ACC112 (cell line): Measurements from ENCODE around the gene HORMAD2.

Source experiments
- H2AFZ ChIP-seq: fragments of 200-600 bp; sonication (generic); one replicate; pipeline ENCODE4 v1.6.0; 2017; ENCODE audit warnings: antibody characterized with exemption, low read length; ENCODE audit not compliant: unreplicated experiment
- H3K27ac ChIP-seq: fragments of 200-600 bp; sonication (generic); 2 replicates; pipeline ENCODE4 v1.5.1; 2014; ENCODE audit warnings: low read depth, mild to moderate bottlenecking, antibody characterized with exemption, low read length, moderate library complexity
- H3K27me3 ChIP-seq: fragments of 200-600 bp; sonication (generic); 2 replicates; pipeline ENCODE4 v1.6.1; 2014; ENCODE audit warnings: mild to moderate bottlenecking, antibody characterized with exemption, low read length, moderate library complexity, mixed read lengths; ENCODE audit not compliant: insufficient read depth
- H3K36me3 ChIP-seq: fragments of 200-600 bp; sonication (generic); 2 replicates; pipeline ENCODE4 v1.6.1; 2016; ENCODE audit warnings: mild to moderate bottlenecking, antibody characterized with exemption, low read length, moderate library complexity, mixed read lengths; ENCODE audit not compliant: insufficient read depth
- H3K4me1 ChIP-seq: fragments of 200-600 bp; sonication (generic); one replicate; pipeline ENCODE4 v1.6.1; 2016; ENCODE audit warnings: low read length, mixed read lengths; ENCODE audit not compliant: insufficient read depth, unreplicated experiment, control insufficient read depth
- H3K4me3 ChIP-seq: fragments of 200-600 bp; sonication (generic); 2 replicates; pipeline ENCODE4 v1.5.1; 2014; ENCODE audit warnings: mild to moderate bottlenecking, low read depth, low read length
- H3K79me2 ChIP-seq: fragments of 200-600 bp; sonication (generic); one replicate; pipeline ENCODE4 v1.6.0; 2016; ENCODE audit warnings: low read length; ENCODE audit not compliant: control insufficient read depth, unreplicated experiment, insufficient read depth

The HORMAD2 gene

GRCh38 chr22:30181459-30182349, 101.4 kb downstream of the HORMAD2 start:
- Histone ChIP-seq H2AFZ (no peak overlapping the region), H3K27ac (no peak overlapping the region), H3K36me3 (no peaks in the 10 kb centered on the region), H3K27me3 (no peaks in the 10 kb centered on the region), H3K4me1 (no peaks in the 10 kb centered on the region), H3K4me3 (no peak overlapping the region), H3K79me2 (no peaks in the 10 kb centered on the region)

DNA sequence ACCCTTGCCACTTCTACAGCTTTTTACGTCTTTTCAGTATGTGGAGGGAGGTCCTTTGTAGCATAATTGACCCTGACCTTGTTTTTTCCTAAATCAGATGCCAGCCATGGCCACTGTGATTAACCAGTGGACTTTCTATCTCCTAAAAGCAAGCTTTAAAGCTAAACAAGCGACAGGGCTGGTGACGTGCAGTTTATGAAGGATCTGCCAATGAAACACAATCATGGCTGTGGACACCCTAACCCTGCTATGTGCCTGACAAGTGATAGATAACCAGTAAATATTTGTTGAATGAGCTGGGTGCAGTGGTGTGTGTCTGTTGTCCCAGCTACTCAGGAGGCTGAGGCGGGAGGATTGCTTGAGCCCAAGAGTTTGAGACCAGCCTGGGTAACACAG, 102.1 kb downstream of the HORMAD2 start:
- Histone ChIP-seq H2AFZ (no peak overlapping the region), H3K79me2 (no peaks in the 10 kb centered on the region), H3K27ac (no peak overlapping the region), H3K27me3 (no peaks in the 10 kb centered on the region), H3K4me3 (no peak overlapping the region), H3K36me3 (no peaks in the 10 kb centered on the region), H3K4me1 (no peaks in the 10 kb centered on the region)

DNA sequence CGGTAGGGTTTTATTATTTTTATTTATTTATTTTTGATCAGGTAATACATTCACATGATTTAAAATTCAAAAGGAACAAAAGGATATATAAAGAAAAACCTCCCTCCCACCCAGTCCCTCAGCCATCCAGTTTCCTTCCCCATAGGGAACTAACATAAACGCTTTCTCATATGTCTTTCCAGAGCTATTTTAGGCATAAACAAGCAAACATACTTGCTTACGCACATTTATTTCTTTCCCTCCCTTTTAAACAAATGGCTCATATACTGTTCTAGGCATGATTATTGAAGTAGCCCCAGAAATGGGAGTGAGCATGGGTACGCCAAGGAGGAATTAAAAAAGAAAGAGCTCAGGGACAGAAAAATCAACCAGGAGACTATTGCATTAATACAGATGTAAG, 102.6 kb downstream of the HORMAD2 start:
- Histone ChIP-seq H3K4me3 (no peak overlapping the region), H3K27ac (no peak overlapping the region), H3K4me1 (no peaks in the 10 kb centered on the region), H3K36me3 (no peaks in the 10 kb centered on the region), H3K79me2 (no peaks in the 10 kb centered on the region), H3K27me3 (no peaks in the 10 kb centered on the region), H2AFZ (no peak overlapping the region)

- Histone ChIP-seq H3K27me3 (no peaks in the 10 kb centered on the region), H3K4me1 (no peaks in the 10 kb centered on the region), H3K4me3 (no peak overlapping the region), H3K36me3 (no peaks in the 10 kb centered on the region), H3K27ac (no peak overlapping the region), H3K79me2 (no peaks in the 10 kb centered on the region), H2AFZ (no peak overlapping the region)
Observed at GRCh38 chr22:30183271-30183670, 103.0 kb downstream of the HORMAD2 start.

DNA sequence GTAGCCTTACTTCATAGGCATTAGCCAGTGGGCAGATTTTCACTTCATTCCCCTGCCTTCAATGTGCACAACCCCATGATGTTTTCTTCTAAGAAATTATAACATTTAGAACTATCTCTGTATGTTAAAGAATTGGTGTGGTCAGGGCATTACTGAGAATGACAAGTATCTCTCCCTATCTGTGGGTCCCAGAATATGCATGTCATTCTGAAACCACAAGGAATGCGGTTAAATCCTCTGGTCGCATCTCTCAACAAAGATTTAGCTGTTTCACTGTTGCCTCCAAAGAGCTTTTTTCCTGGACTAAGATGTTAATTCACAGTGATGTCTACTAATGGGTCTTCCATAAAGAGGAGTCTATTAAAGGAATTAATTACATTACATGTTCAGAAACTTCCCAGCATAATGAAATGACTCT, 103.6 kb downstream of the HORMAD2 start:
- H2AFZ ChIP-seq: no peak overlapping the region
- H3K36me3 ChIP-seq: no peaks in the 10 kb centered on the region
- no peaks in the 10 kb centered on the region for H3K4me1 ChIP-seq
- no peak overlapping the region for H3K27ac ChIP-seq
- no peaks in the 10 kb centered on the region for H3K79me2 ChIP-seq
- H3K4me3 ChIP-seq: no peak overlapping the region
- no peaks in the 10 kb centered on the region for H3K27me3 ChIP-seq

GRCh38 chr22:30185129-30185528, 104.9 kb downstream of the HORMAD2 start:
- Histone ChIP-seq H3K27me3 (no peaks in the 10 kb centered on the region), H3K4me3 (no peak overlapping the region), H3K36me3 (no peaks in the 10 kb centered on the region), H3K79me2 (no peaks in the 10 kb centered on the region), H2AFZ (no peak overlapping the region), H3K4me1 (no peaks in the 10 kb centered on the region), H3K27ac (no peak overlapping the region)

DNA sequence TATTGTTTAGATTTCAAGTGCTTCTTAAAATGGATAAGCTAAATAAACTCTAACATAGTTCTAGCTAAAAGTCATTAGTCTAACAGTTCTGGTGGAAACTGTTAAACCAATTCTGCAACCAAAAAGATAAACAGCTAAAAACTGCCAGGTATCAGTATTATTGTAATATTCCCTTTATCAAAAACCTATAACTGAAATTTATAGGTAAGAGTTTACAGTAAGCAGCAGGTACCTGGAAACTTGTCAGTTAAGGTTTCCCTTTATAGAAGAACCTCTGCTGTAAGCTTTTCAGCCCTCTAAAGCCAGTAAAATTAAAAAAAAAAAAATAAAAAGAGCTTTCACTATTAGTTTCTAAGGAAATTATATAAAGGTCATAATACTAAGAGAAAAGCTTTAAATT, 105.3 kb downstream of the HORMAD2 start:
- no peak overlapping the region for H3K27ac ChIP-seq

GRCh38 chr22:30186041-30186440, 105.8 kb downstream of the HORMAD2 start:
- Histone ChIP-seq H3K4me3 (no peak overlapping the region), H3K36me3 (no peaks in the 10 kb centered on the region), H2AFZ (no peak overlapping the region), H3K27me3 (no peaks in the 10 kb centered on the region), H3K27ac (no peak overlapping the region), H3K4me1 (no peaks in the 10 kb centered on the region), H3K79me2 (no peaks in the 10 kb centered on the region)

More for the DNA sequence above, 105.3 kb downstream of the HORMAD2 start:
- no peaks in the 10 kb centered on the region for H3K4me1 ChIP-seq
- no peak overlapping the region for H2AFZ ChIP-seq
- H3K4me3 ChIP-seq: no peak overlapping the region
- H3K79me2 ChIP-seq: no peaks in the 10 kb centered on the region
- H3K36me3 ChIP-seq: no peaks in the 10 kb centered on the region
- no peaks in the 10 kb centered on the region for H3K27me3 ChIP-seq

GRCh38 chr22:30186510-30186909, 106.2 kb downstream of the HORMAD2 start:
- H2AFZ ChIP-seq: no peak overlapping the region
- no peak overlapping the region for H3K4me3 ChIP-seq
- no peaks in the 10 kb centered on the region for H3K36me3 ChIP-seq
- no peaks in the 10 kb centered on the region for H3K4me1 ChIP-seq
- H3K27me3 ChIP-seq: no peaks in the 10 kb centered on the region
- no peak overlapping the region for H3K27ac ChIP-seq
- H3K79me2 ChIP-seq: no peaks in the 10 kb centered on the region

- H3K4me1 ChIP-seq: peaks cover 2% of the 10 kb centered on the region
- H3K79me2 ChIP-seq: no peaks in the 10 kb centered on the region
- no peak overlapping the region for H3K4me3 ChIP-seq
- H3K27me3 ChIP-seq: no peaks in the 10 kb centered on the region
- H3K27ac ChIP-seq: no peak overlapping the region
- no peaks in the 10 kb centered on the region for H3K36me3 ChIP-seq
- H2AFZ ChIP-seq: no peak overlapping the region
Observed at GRCh38 chr22:30187094-30187493, 106.8 kb downstream of the HORMAD2 start.
